ENCODE results near the gene DENND1B. TPM values are rescaled to one million over a fixed set of nuclear protein-coding genes. Genes with fewer than 3 reads are reported as not detected.

Gene DENND1B
- total RNA-seq, 4 donors from 2014 or later: 1.8 to 37.5 (median 19.5) TPM

GRCh38 chr1:197776351-197777105 lies 1.2 kb upstream of the DENND1B start:
- Histone ChIP-seq H3K9me3 (no peaks in the 10 kb centered on the region), H3K27me3 (no peaks in the 10 kb centered on the region), H3K27ac (peak overlapping the region; percentile 85 to 91), H3K36me3 (no peaks in the 10 kb centered on the region), H3K4me3 (no peak overlapping the region), H3K4me1 (no peaks in the 10 kb centered on the region)
- intact Hi-C loops (cut with DNase I; ENCODE audit: low total_unique reads): no loop called here
- TF ChIP-seq, protein P1, sequence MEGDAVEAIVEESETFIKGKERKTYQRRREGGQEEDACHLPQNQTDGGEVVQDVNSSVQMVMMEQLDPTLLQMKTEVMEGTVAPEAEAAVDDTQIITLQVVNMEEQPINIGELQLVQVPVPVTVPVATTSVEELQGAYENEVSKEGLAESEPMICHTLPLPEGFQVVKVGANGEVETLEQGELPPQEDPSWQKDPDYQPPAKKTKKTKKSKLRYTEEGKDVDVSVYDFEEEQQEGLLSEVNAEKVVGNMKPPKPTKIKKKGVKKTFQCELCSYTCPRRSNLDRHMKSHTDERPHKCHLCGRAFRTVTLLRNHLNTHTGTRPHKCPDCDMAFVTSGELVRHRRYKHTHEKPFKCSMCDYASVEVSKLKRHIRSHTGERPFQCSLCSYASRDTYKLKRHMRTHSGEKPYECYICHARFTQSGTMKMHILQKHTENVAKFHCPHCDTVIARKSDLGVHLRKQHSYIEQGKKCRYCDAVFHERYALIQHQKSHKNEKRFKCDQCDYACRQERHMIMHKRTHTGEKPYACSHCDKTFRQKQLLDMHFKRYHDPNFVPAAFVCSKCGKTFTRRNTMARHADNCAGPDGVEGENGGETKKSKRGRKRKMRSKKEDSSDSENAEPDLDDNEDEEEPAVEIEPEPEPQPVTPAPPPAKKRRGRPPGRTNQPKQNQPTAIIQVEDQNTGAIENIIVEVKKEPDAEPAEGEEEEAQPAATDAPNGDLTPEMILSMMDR (IDR thresholded peaks at IDR 0.05): no peak
- no peak for TF ChIP-seq POLR2A (IDR thresholded peaks at IDR 0.05)
- peak in 1 of 2 donors; percentile 16 for DNase-seq

DNA sequence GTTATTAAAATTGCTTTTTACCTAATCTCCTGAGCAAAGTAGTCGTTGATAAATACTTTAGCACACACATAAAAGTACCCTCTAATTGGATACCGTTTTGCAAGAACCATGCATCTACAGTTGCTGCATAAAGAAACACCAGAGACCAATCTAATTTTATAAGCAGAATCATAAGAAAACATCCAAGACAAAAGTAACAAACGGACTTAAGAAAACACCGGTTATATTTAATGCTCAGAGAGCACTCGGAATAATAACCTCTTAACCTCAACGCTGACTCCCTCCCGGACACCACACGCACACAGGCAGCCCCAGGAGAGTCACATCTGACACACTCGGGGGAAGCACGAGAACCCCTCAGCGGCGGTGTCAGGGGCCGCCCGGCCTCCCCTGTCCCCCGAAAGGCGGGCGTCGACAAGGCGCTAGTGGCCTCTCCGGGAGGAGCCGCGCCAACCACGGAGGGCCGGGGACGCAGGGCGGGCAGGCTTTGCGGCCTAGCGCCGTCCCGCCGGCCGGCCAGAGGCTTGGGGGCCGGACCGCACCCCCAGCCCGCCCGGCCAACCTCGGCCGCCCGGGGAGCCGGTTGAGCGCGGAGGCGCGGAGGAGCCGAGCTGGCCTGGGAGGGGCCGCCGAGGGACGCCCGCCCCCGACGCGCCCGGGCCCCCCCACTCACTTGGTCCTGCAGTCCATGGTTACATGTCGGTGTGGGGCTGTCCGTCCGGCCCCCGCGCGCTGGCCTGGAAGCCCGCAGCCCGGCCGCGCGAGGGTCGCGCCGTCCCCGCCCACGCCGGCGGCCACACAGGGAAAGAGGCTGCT lies 606 bp downstream of the DENND1B start:
- intact Hi-C loops (cut with DNase I; ENCODE audit: low total_unique reads): no loop called here
- H3K9me3 ChIP-seq: no peaks in the 10 kb centered on the region
- peak overlapping the region; percentile 35 to 63 for H3K4me3 ChIP-seq
- no peaks in the 10 kb centered on the region for H3K4me1 ChIP-seq
- no peak for TF ChIP-seq POLR2A (IDR thresholded peaks at IDR 0.05)
- TF ChIP-seq, protein P1 (IDR thresholded peaks at IDR 0.05): no peak
- no peaks in the 10 kb centered on the region for H3K36me3 ChIP-seq
- H3K27ac ChIP-seq: peak overlapping the region; percentile 85 to 91
- DNase-seq: peak; percentile 25 to 49
- H3K27me3 ChIP-seq: no peaks in the 10 kb centered on the region

DNA sequence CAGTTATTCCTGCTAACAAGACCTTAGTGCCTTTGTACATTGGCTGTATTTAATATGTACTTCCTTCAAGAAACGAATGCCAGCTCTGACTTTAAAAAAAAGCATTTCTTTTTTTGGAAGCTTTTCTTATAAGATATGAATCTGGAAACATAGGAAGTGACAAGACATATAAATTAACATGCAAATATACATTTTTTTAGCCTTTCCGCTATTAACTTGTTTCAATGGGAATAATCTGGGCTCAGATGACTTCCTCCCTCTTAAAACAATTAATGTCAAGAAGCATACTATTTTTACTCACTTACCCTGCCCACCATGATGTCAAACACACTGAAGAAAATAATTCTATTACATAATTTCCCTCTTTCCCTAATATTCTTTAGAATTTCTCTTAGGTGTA lies 1.4 kb downstream of the DENND1B start:
- Histone ChIP-seq H3K4me3 (no peak overlapping the region), H3K27me3 (no peaks in the 10 kb centered on the region), H3K9me3 (no peaks in the 10 kb centered on the region), H3K4me1 (no peaks in the 10 kb centered on the region), H3K27ac (peak overlapping the region in 1 of 2 donors; percentile 85), H3K36me3 (no peaks in the 10 kb centered on the region)
- intact Hi-C loops (cut with DNase I; ENCODE audit: low total_unique reads): no loop called here
- DNase-seq: no peak
- TF ChIP-seq, protein P1 (IDR thresholded peaks at IDR 0.05): no peak
- TF ChIP-seq POLR2A (IDR thresholded peaks at IDR 0.05): no peak

DNA sequence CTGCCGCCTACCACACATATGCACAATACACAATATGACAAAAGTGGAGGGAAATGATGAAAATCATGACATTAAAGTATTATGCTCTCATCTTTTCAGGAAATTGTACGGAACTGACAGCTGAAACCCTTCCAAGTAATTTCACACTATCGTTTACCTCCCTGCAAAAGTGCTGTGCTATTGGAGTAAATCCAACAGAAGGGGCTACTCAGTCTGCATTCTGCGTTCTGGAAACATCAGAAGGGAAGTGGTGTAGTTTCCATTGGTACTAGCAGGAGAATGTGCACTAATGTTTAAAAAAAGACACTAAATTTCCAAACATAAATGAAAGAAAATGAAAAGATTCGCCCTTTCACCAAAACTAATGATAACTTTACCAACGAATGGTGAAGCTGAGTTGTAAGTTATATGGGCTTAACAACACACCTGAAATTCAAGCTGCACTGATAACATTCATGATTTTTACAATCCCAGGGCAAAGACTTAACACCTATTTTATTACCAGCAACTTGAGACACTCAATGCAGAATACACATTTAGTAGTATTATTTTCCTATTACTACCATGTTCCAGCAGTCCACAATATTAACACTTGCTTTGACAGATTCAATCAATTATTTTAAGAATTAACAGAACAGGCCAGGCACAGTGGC lies 3.2 kb downstream of the DENND1B start:
- no peak for DNase-seq
- TF ChIP-seq, protein P1 (IDR thresholded peaks at IDR 0.05): no peak
- no peak for TF ChIP-seq POLR2A (IDR thresholded peaks at IDR 0.05)
- Histone ChIP-seq H3K4me1 (no peaks in the 10 kb centered on the region), H3K27me3 (no peaks in the 10 kb centered on the region), H3K36me3 (no peaks in the 10 kb centered on the region), H3K27ac (no peak overlapping the region), H3K9me3 (no peaks in the 10 kb centered on the region), H3K4me3 (no peak overlapping the region)
- intact Hi-C loops (cut with DNase I; ENCODE audit: low total_unique reads): no loop called here
